Stimulated activated naive CD8-positive, alpha-beta T cell treated with anti-CD3 and anti-CD28 coated beads, Interleukin-15, Interleukin-2, amounts not matched to agents 100 ng/mL and 50 ng/mL, for 24 hours (primary cell): ENCODE measurements around the gene PRKCE.

Experiments used
- H3K27ac Mint-ChIP-seq: one replicate; pipeline ENCODE4 v1.8.0; 2021; ENCODE audit warnings: mild to moderate bottlenecking, mixed read lengths
- H3K27me3 Mint-ChIP-seq: one replicate; pipeline ENCODE4 v1.8.0; 2021; ENCODE audit warnings: mixed read lengths
- H3K36me3 Mint-ChIP-seq: one replicate; pipeline ENCODE4 v1.8.0; 2021; ENCODE audit warnings: low read depth, mixed read lengths
- H3K4me1 Mint-ChIP-seq: one replicate; pipeline ENCODE4 v1.8.0; 2021; ENCODE audit warnings: low read depth, mixed read lengths
- H3K4me3 Mint-ChIP-seq: one replicate; pipeline ENCODE4 v1.8.0; 2021; ENCODE audit warnings: mild to moderate bottlenecking, mixed read lengths
- H3K9me3 Mint-ChIP-seq: one replicate; pipeline ENCODE4 v1.8.0; 2021; ENCODE audit warnings: mixed read lengths

Gene PRKCE

GRCh38 chr2:46119453-46119852 is 468.0 kb downstream of the PRKCE start:
- H3K27ac Mint-ChIP-seq: no peak overlapping the region
- H3K9me3 Mint-ChIP-seq: no peaks in the 10 kb centered on the region
- no peaks in the 10 kb centered on the region for H3K4me1 Mint-ChIP-seq
- no peak overlapping the region for H3K4me3 Mint-ChIP-seq
- H3K36me3 Mint-ChIP-seq: no peaks in the 10 kb centered on the region
- H3K27me3 Mint-ChIP-seq: no peaks in the 10 kb centered on the region

DNA sequence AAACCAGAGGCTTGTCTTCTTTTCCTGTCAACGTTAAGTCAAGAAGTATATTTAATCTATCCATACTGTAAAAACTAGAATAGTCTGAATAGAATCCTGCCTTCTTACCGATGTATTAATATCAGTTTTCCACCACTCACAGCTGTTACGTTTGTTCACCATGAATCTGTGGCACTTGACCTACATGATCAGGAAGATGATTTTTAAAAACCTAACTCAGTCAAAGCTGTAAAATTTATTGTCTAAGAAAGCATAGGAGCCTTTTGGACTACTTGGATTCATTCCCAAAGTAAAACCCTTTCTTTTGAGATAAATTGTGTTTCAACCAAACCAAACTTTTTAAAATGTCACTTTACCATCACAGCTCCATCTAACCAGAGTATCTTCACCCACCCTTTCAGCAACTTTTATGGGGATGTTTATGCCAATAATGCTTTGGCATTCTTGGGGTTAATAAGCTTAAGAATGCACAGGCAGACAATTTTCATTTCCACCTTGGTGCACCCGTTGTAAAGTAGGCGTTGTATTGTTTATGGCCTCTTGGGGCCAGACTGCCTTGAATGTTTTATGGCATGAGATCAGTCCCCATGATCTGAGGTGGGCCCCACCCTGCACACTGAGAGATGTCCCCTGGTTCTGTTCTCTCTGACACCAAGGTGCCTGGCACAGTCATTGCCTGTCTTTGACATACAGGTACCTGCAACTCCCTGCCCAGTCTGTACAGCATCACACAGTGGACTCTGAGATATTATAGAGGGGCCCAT is 469.5 kb downstream of the PRKCE start:
- Mint-ChIP-seq H3K9me3 (no peaks in the 10 kb centered on the region), H3K27ac (no peak overlapping the region), H3K36me3 (no peaks in the 10 kb centered on the region), H3K4me3 (no peak overlapping the region), H3K4me1 (no peaks in the 10 kb centered on the region), H3K27me3 (no peaks in the 10 kb centered on the region)

GRCh38 chr2:46122318-46122976 is 471.0 kb downstream of the PRKCE start:
- Mint-ChIP-seq H3K27me3 (no peaks in the 10 kb centered on the region), H3K4me3 (no peak overlapping the region), H3K9me3 (no peaks in the 10 kb centered on the region), H3K27ac (no peak overlapping the region), H3K4me1 (no peaks in the 10 kb centered on the region), H3K36me3 (no peaks in the 10 kb centered on the region)

DNA sequence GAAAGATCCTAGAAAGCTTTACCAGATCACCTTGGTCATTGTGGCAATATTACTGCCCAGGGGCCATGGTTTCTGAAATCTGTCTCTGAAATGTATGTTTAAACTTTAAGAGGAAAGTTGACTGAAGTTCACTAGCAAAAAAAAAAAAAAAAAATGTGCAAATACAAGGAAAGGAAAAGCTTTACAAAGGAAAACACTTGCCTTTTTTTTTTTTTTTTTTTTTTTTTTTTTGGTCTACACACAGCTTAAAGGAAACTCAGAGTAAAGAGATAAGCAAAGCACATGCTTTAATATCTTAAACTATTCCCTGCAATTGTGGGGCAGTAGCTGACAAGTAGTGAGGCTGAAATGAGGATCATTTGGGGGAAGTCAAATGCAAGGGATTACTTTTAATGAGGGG is 471.5 kb downstream of the PRKCE start:
- Mint-ChIP-seq H3K27ac (no peak overlapping the region), H3K4me3 (no peak overlapping the region), H3K27me3 (no peaks in the 10 kb centered on the region), H3K4me1 (no peaks in the 10 kb centered on the region), H3K36me3 (no peaks in the 10 kb centered on the region), H3K9me3 (no peaks in the 10 kb centered on the region)

DNA sequence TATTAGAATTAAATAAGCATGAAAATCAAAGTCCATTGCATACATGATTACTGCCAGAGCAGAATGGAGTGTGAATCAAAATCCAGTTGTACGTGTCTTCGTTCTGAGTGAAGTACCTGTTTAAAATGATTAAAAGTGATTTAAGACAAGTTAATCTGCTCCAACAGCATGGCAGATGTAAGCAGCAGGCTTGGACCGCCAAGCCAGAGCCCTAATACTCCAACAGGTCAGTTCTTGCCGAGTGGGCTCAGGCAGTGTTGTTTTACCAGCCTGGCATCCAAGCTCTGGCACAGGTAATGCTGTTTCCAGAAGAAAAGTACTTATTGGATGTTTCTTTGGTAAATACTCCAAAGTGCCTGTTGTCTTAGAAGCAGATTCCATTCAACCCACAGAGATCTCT is 474.3 kb downstream of the PRKCE start:
- Mint-ChIP-seq H3K9me3 (no peaks in the 10 kb centered on the region), H3K27ac (no peak overlapping the region), H3K36me3 (no peaks in the 10 kb centered on the region), H3K4me1 (no peaks in the 10 kb centered on the region), H3K4me3 (no peak overlapping the region), H3K27me3 (no peaks in the 10 kb centered on the region)

GRCh38 chr2:46126571-46126970 is 475.1 kb downstream of the PRKCE start:
- no peaks in the 10 kb centered on the region for H3K4me1 Mint-ChIP-seq

DNA sequence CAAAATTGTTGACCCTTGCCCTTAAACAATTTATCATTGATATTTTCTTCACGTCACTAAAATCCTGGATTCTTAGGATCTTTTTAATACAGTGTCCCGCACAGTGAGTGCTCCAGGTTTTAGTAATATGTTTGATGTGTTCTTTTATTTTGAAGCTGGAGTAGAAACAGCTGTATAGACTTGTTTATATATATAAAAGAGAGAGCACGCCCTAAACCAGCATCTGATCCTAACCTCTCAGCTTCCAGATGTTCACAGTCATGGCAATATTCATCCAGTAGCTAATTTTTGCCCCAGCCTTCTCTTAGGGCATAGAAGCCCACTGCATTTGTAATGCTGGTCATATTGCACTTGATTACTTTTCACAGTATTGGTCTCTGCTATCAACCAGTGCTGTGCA is 475.7 kb downstream of the PRKCE start:
- Mint-ChIP-seq H3K4me1 (no peaks in the 10 kb centered on the region), H3K27me3 (no peaks in the 10 kb centered on the region), H3K9me3 (no peaks in the 10 kb centered on the region), H3K36me3 (no peaks in the 10 kb centered on the region), H3K4me3 (no peak overlapping the region), H3K27ac (no peak overlapping the region)

More at GRCh38 chr2:46126571-46126970, 475.1 kb downstream of the PRKCE start:
- no peak overlapping the region for H3K27ac Mint-ChIP-seq
- H3K4me3 Mint-ChIP-seq: no peak overlapping the region
- H3K36me3 Mint-ChIP-seq: no peaks in the 10 kb centered on the region
- H3K27me3 Mint-ChIP-seq: no peaks in the 10 kb centered on the region
- no peaks in the 10 kb centered on the region for H3K9me3 Mint-ChIP-seq

GRCh38 chr2:46130511-46130910 is 479.0 kb downstream of the PRKCE start:
- Mint-ChIP-seq H3K36me3 (no peaks in the 10 kb centered on the region), H3K27ac (no peak overlapping the region), H3K4me3 (no peak overlapping the region), H3K9me3 (no peaks in the 10 kb centered on the region), H3K4me1 (no peaks in the 10 kb centered on the region), H3K27me3 (no peaks in the 10 kb centered on the region)

- Mint-ChIP-seq H3K4me3 (no peak overlapping the region), H3K36me3 (no peaks in the 10 kb centered on the region), H3K9me3 (no peaks in the 10 kb centered on the region), H3K27me3 (no peaks in the 10 kb centered on the region), H3K27ac (no peak overlapping the region), H3K4me1 (no peaks in the 10 kb centered on the region)
Observed at GRCh38 chr2:46132996-46133395, 481.5 kb downstream of the PRKCE start.

DNA sequence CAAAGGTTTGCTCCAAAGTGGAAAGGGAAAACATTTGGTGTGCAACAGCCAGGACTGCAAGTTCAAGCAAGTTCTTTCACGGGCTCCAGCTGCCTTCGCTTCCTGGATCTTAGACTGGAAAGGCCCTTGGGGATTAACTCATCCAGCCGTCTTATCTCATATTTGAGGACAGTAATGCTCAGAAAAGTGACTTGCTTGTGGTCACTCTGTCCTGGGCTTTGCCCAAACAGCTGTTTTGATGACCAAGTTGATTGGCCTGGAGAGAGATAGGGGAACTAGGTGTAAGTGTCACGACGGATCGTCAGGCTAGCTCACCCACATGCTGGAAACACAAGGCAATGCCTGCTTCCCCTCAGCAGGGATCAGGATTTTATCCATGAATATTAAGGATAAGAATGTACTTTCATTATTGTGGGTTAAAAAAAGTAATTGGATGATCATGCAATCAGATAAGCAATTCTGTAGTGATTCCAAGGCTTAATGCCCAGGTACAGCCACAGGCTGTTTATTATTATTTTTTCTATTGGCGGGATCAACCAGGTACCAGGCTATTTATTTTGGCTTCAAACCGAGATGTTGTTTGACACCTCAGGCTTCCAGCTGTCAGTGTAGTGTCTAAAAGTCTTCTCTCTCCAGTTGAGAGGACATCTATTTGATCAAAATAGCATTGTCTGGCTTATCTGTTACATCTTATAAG is 483.2 kb downstream of the PRKCE start:
- H3K4me1 Mint-ChIP-seq: no peaks in the 10 kb centered on the region

DNA sequence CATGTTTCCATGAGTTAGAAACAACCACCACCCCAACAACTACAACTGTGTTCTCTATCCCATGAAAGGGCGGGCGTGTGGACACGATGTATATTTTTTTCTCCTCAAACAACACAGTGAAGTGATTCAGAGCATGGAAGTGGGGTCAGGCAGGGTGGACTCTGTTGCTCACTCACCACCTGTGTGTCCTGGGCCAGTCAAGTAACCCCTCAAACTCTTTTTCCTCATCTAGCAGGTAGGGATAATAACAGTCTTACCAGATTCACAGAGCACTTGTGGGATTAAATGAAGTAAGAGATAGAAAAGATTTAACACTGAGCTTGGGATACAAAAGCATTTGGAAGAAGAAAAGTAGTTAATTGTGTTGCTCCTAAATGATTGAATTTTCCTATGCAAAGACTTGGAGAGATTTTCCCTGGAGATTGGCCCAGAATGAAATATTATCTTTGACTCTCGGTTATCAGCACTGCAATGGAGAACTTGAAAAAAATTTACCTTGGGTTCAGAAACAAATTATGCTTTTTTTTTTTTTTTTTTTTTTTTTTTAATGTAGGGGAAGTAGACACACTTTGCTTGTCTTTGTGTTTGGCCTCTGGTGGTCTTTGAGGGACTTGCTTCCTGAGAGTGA is 483.9 kb downstream of the PRKCE start:
- H3K27me3 Mint-ChIP-seq: no peaks in the 10 kb centered on the region
- H3K27ac Mint-ChIP-seq: no peak overlapping the region

More for the DNA sequence above, 483.2 kb downstream of the PRKCE start:
- H3K27me3 Mint-ChIP-seq: no peaks in the 10 kb centered on the region
- no peak overlapping the region for H3K4me3 Mint-ChIP-seq
- no peaks in the 10 kb centered on the region for H3K9me3 Mint-ChIP-seq
- no peaks in the 10 kb centered on the region for H3K36me3 Mint-ChIP-seq
- no peak overlapping the region for H3K27ac Mint-ChIP-seq

GRCh38 chr2:46135958-46136357 is 484.5 kb downstream of the PRKCE start:
- Mint-ChIP-seq H3K36me3 (no peaks in the 10 kb centered on the region), H3K27me3 (no peaks in the 10 kb centered on the region), H3K4me1 (no peaks in the 10 kb centered on the region), H3K4me3 (no peak overlapping the region), H3K9me3 (no peaks in the 10 kb centered on the region), H3K27ac (no peak overlapping the region)

More for the DNA sequence above, 483.9 kb downstream of the PRKCE start:
- Mint-ChIP-seq H3K9me3 (no peaks in the 10 kb centered on the region), H3K4me3 (no peak overlapping the region), H3K4me1 (no peaks in the 10 kb centered on the region), H3K36me3 (no peaks in the 10 kb centered on the region)

DNA sequence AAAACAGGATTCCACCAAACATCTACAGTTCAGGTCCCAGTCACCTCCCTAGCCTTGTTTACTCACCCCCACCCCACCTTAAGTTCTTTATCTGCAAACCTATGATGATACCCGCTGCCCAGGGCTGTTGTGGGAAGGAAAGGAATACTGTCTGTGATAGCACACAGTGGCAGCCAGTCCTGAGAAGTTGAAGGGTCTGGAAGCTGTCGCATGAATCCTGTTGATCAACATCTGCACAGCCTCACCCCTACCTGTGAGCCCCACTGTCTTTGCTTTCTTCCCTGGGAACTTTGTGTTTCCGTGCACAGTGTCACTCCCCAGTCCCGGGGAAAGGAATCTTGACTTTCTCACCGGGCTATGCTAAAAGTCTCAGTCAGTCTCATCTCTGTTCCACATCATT is 485.0 kb downstream of the PRKCE start:
- Mint-ChIP-seq H3K9me3 (no peaks in the 10 kb centered on the region), H3K4me3 (no peak overlapping the region), H3K27me3 (no peaks in the 10 kb centered on the region), H3K36me3 (no peaks in the 10 kb centered on the region), H3K4me1 (no peaks in the 10 kb centered on the region), H3K27ac (no peak overlapping the region)

- Mint-ChIP-seq H3K4me1 (no peaks in the 10 kb centered on the region), H3K27me3 (no peaks in the 10 kb centered on the region), H3K36me3 (no peaks in the 10 kb centered on the region), H3K27ac (no peak overlapping the region), H3K9me3 (no peaks in the 10 kb centered on the region), H3K4me3 (no peak overlapping the region)
Observed at GRCh38 chr2:46136953-46137352, 485.5 kb downstream of the PRKCE start.
